ENCODE measurements around the gene PLEKHM2. TPM values are rescaled to one million over a fixed set of nuclear protein-coding genes. Genes with fewer than 3 reads are reported as not detected.

The PLEKHM2 gene
- total and polyA plus RNA-seq, 2 of the 8 experiments (the other 6 are each of a cell fraction or from before 2014, with no cell fraction given), result 38.3 to 47.6 TPM

- Histone ChIP-seq H3K4me1 (replicated peaks in 1 of 4; ENCODE audit: control insufficient read depth in 3 of 4, insufficient read depth in 4 of 4, low read length in 3 of 4) (peaks cover 0 to 3% (median 0%) of the 10 kb centered on the region in 4 experiments; a peak in 2 of 7 replicates), H3K18ac (ENCODE audit: extremely low read depth, low read length) (no peak overlapping the region), H3K4me2 (ENCODE audit: insufficient read depth in 1 of 2, low read depth in 2 of 2, low read length in 2 of 2) (no peak overlapping the region), H4K91ac (replicated peaks; ENCODE audit: insufficient read length, low read length) (no peak overlapping the region), H3K23ac (ENCODE audit: insufficient read length) (no peak overlapping the region), H2BK20ac (ENCODE audit: low read length) (no peak overlapping the region), H3K4ac (replicated peaks; ENCODE audit: insufficient read length, low read depth, low read length) (no peak overlapping the region), H2AK5ac (ENCODE audit: low read depth, low read length) (no peak overlapping the region), H2BK5ac (ENCODE audit: low read depth, low read length) (no peak overlapping the region), H3K56ac (replicated peaks; ENCODE audit: insufficient read length, low read depth, low read length) (no peak overlapping the region), H2BK120ac (replicated peaks; ENCODE audit: low read depth, low read length) (no peak overlapping the region), H4K5ac (ENCODE audit: insufficient read length, low read depth, low read length) (no peak overlapping the region), H2BK12ac (ENCODE audit: low read depth, low read length) (no peak overlapping the region), H2BK15ac (ENCODE audit: low read length) (no peak overlapping the region), H3K79me1 (ENCODE audit: low read depth, low read length) (no peaks in the 10 kb centered on the region), H4K8ac (ENCODE audit: extremely low read depth, insufficient read depth, low read length) (no peak overlapping the region; the same call in 1 of the 2 replicates), H3K27me3 (replicated peaks in 1 of 4; ENCODE audit: control insufficient read depth in 3 of 4, extremely low read depth in 1 of 4, insufficient read depth in 3 of 4, low read length in 3 of 4) (no peaks in the 10 kb centered on the region), H3K9ac (replicated peaks in 1 of 4; ENCODE audit: extremely low read depth in 1 of 4, low read depth in 3 of 4, low read length in 3 of 4) (no peak overlapping the region), H3K79me2 (ENCODE audit: control insufficient read depth in 1 of 2, insufficient read depth in 2 of 2, low read length in 2 of 2) (no peaks in the 10 kb centered on the region), H3K9me3 (ENCODE audit: insufficient read depth in 2 of 2, low read depth in 1 of 2, low read length in 1 of 2) (peaks cover 3 to 5% of the 10 kb centered on the region in 2 experiments), H3K23me2 (ENCODE audit: low read depth, low read length) (peaks cover 5% of the 10 kb centered on the region; the same call in 1 of the 2 replicates), H3K14ac (ENCODE audit: insufficient read length) (no peak overlapping the region), H4K20me1 (replicated peaks in 1 of 2; ENCODE audit: control insufficient read depth in 1 of 2, insufficient read depth in 2 of 2, low read length in 2 of 2) (no peaks in the 10 kb centered on the region), H3K36me3 (ENCODE audit: control insufficient read depth in 2 of 4, insufficient read depth in 4 of 4, low read length in 3 of 4) (no peaks in the 10 kb centered on the region), H2AFZ (ENCODE audit: low read length) (no peak overlapping the region), H3K27ac (ENCODE audit: low read depth, low read length) (no peak overlapping the region), H3K4me3 (ENCODE audit: extremely low read depth in 1 of 4, insufficient read depth in 2 of 4, low read depth in 3 of 4, low read length in 4 of 4) (no peak overlapping the region)
- ChIA-PET POLR2A (ENCODE audit: partially characterized antibody) (interaction anchor here (1.0 to 1.3 kb wide), 2 partner anchors 10 to 13 kb away, joined by 3 to 4 read pairs; no protein-coding TSS in a partner anchor), CTCF (ENCODE audit: partially characterized antibody) (no interaction called here)
- FAIRE-seq, result no peak
- peak in 1 of 2 experiments; percentile 15 for DNase-seq (ENCODE audit: low read depth in 1 of 2, low spot score in 2 of 2)
- WGBS, 2 experiments (ENCODE audit: extremely low coverage in 1 of 2, insufficient coverage in 1 of 2, insufficient read length in 1 of 2, insufficient replicate concordance in 2 of 2, low coverage in 1 of 2, low lambda C conversion rate in 2 of 2, missing lambda C conversion rate in 1 of 2), result 90% methylated on average over 1 of the region's 1 CpG; no CpG with 5 or more reads in 1 of the 2 experiments
- TF ChIP-seq ZNF274 (IDR thresholded peaks at IDR 0.05; ENCODE audit: borderline replicate concordance, extremely low read depth, low read length) (no peak), JUND (IDR thresholded peaks at IDR 0.05; ENCODE audit: low read length) (0 out of 2 replicates have a peak, but pooled peaks have one; percentile 16)
These were observed 5.5 kb upstream of the PLEKHM2 start for GRCh38 chr1:15678578-15678977.

Measured in H1 (cell line).